Panc1 (cell line): Measurements from ENCODE around the gene NUTF2. TPM values are rescaled to one million over a fixed set of nuclear protein-coding genes. Genes with fewer than 3 reads are reported as not detected.

Experiments
- ATAC-seq: fragments of 200-7000 bp; cut with Tn5 transposase; 2 replicates; pipeline ENCODE4 v1.9.1; 2020; ENCODE audit warnings: mild to moderate bottlenecking, moderate library complexity
- BruUV-seq: library from RNA; stranded (reverse); fragments of 400-500 nt; replicated peaks from 2 replicates; lab custom pipeline; 2021; lab: Mats Ljungman, UMichigan
- CTCF ChIA-PET: fragments of 300-600 bp; sonication (Branson Sonifier 250); formaldehyde crosslinking; loops from one replicate; lab custom pipeline; 2022; ENCODE audit warnings: antibody characterized with exemption; lab: Charles Lee
- POLR2A ChIA-PET: fragments of 300-600 bp; sonication (Branson Sonifier 250); formaldehyde crosslinking; loops from one replicate; lab custom pipeline; 2022; ENCODE audit warnings: antibody characterized with exemption; lab: Charles Lee
- DNase-seq: peaks from one replicate; pipeline ENCODE4 v3.0.0-alpha.2; 2010; ENCODE audit warnings: low read depth, low spot score
- H3K27ac ChIP-seq: 2 replicates; pipeline ENCODE4 v1.5.1; 2011; ENCODE audit warnings: mild to moderate bottlenecking, low read length, inconsistent platforms
- H3K27me3 ChIP-seq: fragments of 200-500 bp; sonication (Bioruptor generic); 2 replicates; pipeline ENCODE4 v1.6.0; 2014; ENCODE audit warnings: low read length, inconsistent platforms; ENCODE audit not compliant: control insufficient read depth, insufficient read depth
- H3K36me3 ChIP-seq: fragments of 200-500 bp; sonication (Bioruptor generic); 2 replicates; pipeline ENCODE4 v1.5.1; 2014; ENCODE audit warnings: inconsistent platforms, mild to moderate bottlenecking, low read length, moderate library complexity; ENCODE audit not compliant: control insufficient read depth, insufficient read depth
- H3K4me1 ChIP-seq: 2 replicates; pipeline ENCODE4 v1.5.1; 2011; ENCODE audit warnings: inconsistent platforms, mild to moderate bottlenecking, low read length, moderate library complexity; ENCODE audit not compliant: control insufficient read depth, insufficient read depth
- H3K4me3 ChIP-seq, 2 experiments: 2 replicates each; pipeline ENCODE4 v1.5.1; 2011 to 2012; ENCODE audit warnings: low read depth in 2 of 2, low read length in 2 of 2, mild to moderate bottlenecking in 2 of 2, inconsistent platforms in 1 of 2, moderate library complexity in 1 of 2
- H3K9me3 ChIP-seq: fragments of 200-500 bp; sonication (Bioruptor generic); 2 replicates; pipeline ENCODE4 v1.5.1; 2014; ENCODE audit warnings: low read depth, mild to moderate bottlenecking, inconsistent platforms, low read length, moderate library complexity; ENCODE audit not compliant: control insufficient read depth, insufficient read depth
- CTCF ChIP-seq: fragments of 450-650 bp; IDR thresholded peaks from 2 replicates; pipeline ENCODE4 v1.5.1; 2017; ENCODE audit warnings: mild to moderate bottlenecking
- POLR2AphosphoS5 ChIP-seq: IDR thresholded peaks from 2 replicates; pipeline ENCODE4 v1.6.1; 2012; ENCODE audit warnings: mild to moderate bottlenecking, low read depth, low read length, moderate library complexity
- REST ChIP-seq, 2 experiments: IDR thresholded peaks; 2 replicates each; pipeline ENCODE4 v1.6.1; 2011 to 2012; ENCODE audit warnings: low read depth in 2 of 2, control low read depth in 1 of 2, low read length in 1 of 2, mild to moderate bottlenecking in 1 of 2, moderate library complexity in 1 of 2; ENCODE audit not compliant: insufficient read depth in 1 of 2
- SIN3A ChIP-seq: IDR thresholded peaks from 2 replicates; pipeline ENCODE4 v1.6.1; 2012; ENCODE audit warnings: low read depth, mild to moderate bottlenecking, low read length, moderate library complexity, borderline replicate concordance; ENCODE audit not compliant: insufficient read depth
- TCF7L2 ChIP-seq: IDR thresholded peaks from 2 replicates; pipeline ENCODE4 v1.6.1; 2011; ENCODE audit warnings: mild to moderate bottlenecking, low read depth, low read length, inconsistent platforms
- in situ Hi-C: cut with HindIII; loops from 2 replicates; pipeline ENCODE4 v1.10.0; 2016; ENCODE audit warnings: low sequenced_read_pairs, low pct_unique_long_range_greater_than_20kb
- intact Hi-C: fragments of 100-400 bp; cut with micrococcal nuclease; formaldehyde crosslinking; loops from one replicate; pipeline ENCODE4 v1.10.0; 2022; ENCODE audit not compliant: unreplicated experiment
- total RNA-seq: library from RNA; stranded (reverse); gene quantifications from one replicate; pipeline ENCODE4 v1.2.1, GENCODE V29; 2021; ENCODE audit not compliant: unreplicated experiment

The NUTF2 gene
- total RNA-seq, 1 experiment from 2014 or later, result 119 TPM

GRCh38 chr16:67885976-67886375 is 39.2 kb downstream of the NUTF2 start:
- intact Hi-C loops, result no loop called here

GRCh38 chr16:67886387-67886786 is 39.7 kb downstream of the NUTF2 start:
- no TSS peak for BruUV-seq
- intact Hi-C loops (no loop called here), in situ Hi-C loops (no loop called here)
- ChIA-PET POLR2A (interaction anchor here (0.5 kb wide), 1 partner anchor 367 kb away, joined by 3 read pairs; no protein-coding TSS in a partner anchor), CTCF (no interaction called here)
- Histone ChIP-seq H3K27ac (no peak overlapping the region), H3K4me1 (no peaks in the 10 kb centered on the region), H3K4me3 (no peak overlapping the region), H3K27me3 (no peaks in the 10 kb centered on the region), H3K36me3 (no peaks in the 10 kb centered on the region), H3K9me3 (no peaks in the 10 kb centered on the region)
- ATAC-seq, result no peak
- TF ChIP-seq SIN3A, result no peak
- TF ChIP-seq POLR2AphosphoS5, result no peak
- TF ChIP-seq CTCF, result no peak
- TF ChIP-seq TCF7L2, result no peak
- no peak for TF ChIP-seq REST (IDR thresholded peaks at IDR 0.05; ENCODE audit: insufficient read depth in 1 of 2, low read depth in 2 of 2, low read length in 1 of 2)
- DNase-seq, result no peak

More at GRCh38 chr16:67885976-67886375, 39.2 kb downstream of the NUTF2 start:
- H3K36me3 ChIP-seq, result no peaks in the 10 kb centered on the region
- in situ Hi-C loops, result no loop called here
- H3K9me3 ChIP-seq, result no peaks in the 10 kb centered on the region
- no peak overlapping the region for H3K4me3 ChIP-seq
- TF ChIP-seq TCF7L2 (no peak), SIN3A (no peak), CTCF (no peak), POLR2AphosphoS5 (no peak), REST (IDR thresholded peaks at IDR 0.05; ENCODE audit: insufficient read depth in 1 of 2, low read depth in 2 of 2, low read length in 1 of 2) (no peak)
- H3K4me1 ChIP-seq, result no peaks in the 10 kb centered on the region
- DNase-seq, result no peak
- ChIA-PET CTCF (no interaction called here), POLR2A (no interaction called here)
- BruUV-seq, result no TSS peak
- no peak overlapping the region for H3K27ac ChIP-seq
- no peaks in the 10 kb centered on the region for H3K27me3 ChIP-seq
- ATAC-seq, result no peak
